ENCODE results near the gene CARD11. TPM values are rescaled to one million over a fixed set of nuclear protein-coding genes. Genes with fewer than 3 reads are reported as not detected.

CARD11 gene
- total and polyA plus RNA-seq, 10 donors: 30.3 to 72.6 (median 48.8) TPM

DNA sequence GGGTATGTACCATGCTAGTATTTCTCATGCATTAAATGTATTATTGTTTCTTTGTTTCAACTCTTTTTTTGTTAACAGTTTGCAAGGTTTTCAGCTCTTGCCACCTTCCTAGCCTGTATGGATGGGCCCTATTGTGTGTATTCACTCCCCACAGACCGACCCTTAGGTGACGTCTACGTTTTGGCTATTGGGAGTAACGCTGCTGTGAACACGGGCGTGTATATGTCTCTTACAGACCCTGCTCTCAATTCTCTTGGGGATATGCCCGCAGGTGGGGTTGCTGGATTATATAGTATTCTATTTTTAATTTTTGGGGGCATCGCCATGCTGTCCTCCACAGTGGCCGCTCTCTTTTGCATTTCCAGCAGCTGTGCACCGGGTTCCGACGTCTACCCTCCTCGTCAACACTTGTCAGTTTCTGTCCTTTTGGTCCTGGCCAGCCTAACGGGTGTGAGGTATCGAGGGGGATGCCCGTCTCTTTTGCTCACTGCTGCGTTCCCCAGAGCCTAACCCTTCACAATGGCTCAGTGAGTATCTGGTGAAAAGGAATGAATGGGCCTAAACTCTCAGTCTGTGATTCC lies 135.5 kb downstream of the CARD11 start:
- peaks cover 0 to 81% (median 48%) of the 10 kb centered on the region in 6 donors for H3K36me3 ChIP-seq
- intact Hi-C loops (cut with DNase I; ENCODE audit: low total_unique reads): no loop called here
- no peak overlapping the region for H3K4me3 ChIP-seq
- peaks cover 0 to under 1% (median 0%) of the 10 kb centered on the region in 7 donors for H3K27me3 ChIP-seq (replicated peaks in 1 of 7)
- no peak for TF ChIP-seq CTCF (IDR thresholded peaks at IDR 0.05 in 8 of 11, conservative IDR thresholded peaks at IDR 0.05 in 3 of 11)
- TF ChIP-seq POLR2A (IDR thresholded peaks at IDR 0.05): no peak
- TF ChIP-seq POLR2AphosphoS5 (IDR thresholded peaks at IDR 0.05): no peak
- peaks cover 0 to 12% (median 8%) of the 10 kb centered on the region in 8 donors for H3K9me3 ChIP-seq
- H3K27ac ChIP-seq: no peak overlapping the region
- WGBS, 5 donors: 69 to 88% (median 80%) methylated on average over 17 of the region's 17 CpGs
- DNase-seq: no peak
- H3K4me1 ChIP-seq: peaks cover 0 to 14% (median 4%) of the 10 kb centered on the region in 6 donors

DNA sequence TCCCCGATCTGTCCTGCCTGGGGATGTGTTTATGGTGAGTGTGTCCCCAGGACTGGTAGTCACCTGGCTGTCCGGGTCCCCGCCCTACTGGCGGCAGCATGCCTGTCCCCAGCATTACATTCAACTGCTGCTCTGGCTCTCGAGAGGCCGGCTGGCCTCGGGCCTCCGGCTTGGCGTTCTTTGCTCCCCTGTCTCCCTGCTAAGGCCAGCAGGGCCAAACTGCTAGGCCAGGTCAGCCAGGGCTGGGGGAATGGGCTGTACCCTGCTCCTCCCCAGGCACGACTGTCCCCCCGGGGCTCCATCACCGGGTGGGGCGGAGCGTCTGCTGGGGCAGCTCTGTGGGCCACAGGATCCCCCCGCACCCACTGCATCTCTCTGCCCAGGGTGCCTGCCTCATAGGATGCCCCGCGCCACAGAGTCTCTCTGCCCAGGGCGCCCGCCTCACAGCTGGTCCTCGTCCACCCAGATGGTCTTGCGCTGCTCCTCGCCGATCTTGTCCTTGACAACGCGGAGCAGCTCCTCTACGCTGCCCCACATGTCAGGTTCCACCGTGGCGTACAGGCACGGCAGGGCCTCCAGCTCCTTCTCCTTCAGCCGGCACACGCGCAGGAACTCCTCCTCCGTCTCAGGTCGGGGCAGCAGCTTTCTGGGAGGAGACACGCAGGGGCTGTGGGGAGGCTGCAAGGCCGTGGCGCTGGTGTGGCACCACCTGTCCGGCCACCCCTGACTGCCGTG lies 137.3 kb downstream of the CARD11 start:
- no peak for DNase-seq
- no peak overlapping the region for H3K27ac ChIP-seq
- H3K36me3 ChIP-seq: peaks cover 0 to 64% (median 39%) of the 10 kb centered on the region in 6 donors
- no peaks in the 10 kb centered on the region for H3K27me3 ChIP-seq (replicated peaks in 1 of 7)
- peaks cover 0 to 30% (median 8%) of the 10 kb centered on the region in 6 donors for H3K4me1 ChIP-seq
- WGBS, 5 donors: 90 to 92% (median 91%) methylated on average over 36 to 39 of the region's 39 CpGs
- H3K9me3 ChIP-seq: peaks cover 0 to 12% (median 8%) of the 10 kb centered on the region in 8 donors
- TF ChIP-seq CTCF (IDR thresholded peaks at IDR 0.05 in 8 of 11, conservative IDR thresholded peaks at IDR 0.05 in 3 of 11) (no peak), POLR2A (IDR thresholded peaks at IDR 0.05) (no peak), POLR2AphosphoS5 (IDR thresholded peaks at IDR 0.05) (peak in 2 of 3 donors; percentile 25 to 60)
- no peak overlapping the region for H3K4me3 ChIP-seq
- intact Hi-C loops (cut with DNase I; ENCODE audit: low total_unique reads): no loop called here

DNA sequence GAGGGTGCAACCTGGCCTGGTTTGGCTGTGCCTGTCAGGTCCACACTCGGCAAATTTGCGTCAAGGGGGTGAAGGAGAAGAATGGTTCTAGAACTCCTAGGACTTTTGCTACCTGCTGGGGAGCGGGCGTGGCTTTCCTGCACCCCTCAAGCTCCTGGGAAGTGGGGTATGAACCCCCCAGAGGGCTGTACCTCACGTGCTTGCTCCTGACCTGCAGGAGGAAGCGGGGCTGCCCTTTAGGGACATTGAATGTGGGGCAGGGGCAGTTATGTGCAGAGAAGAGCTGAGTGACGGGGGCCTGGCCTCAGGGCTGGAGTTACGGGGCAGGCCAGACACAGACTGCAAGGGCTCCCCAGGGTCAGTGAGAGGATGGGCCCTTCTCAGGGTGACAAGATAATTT lies 138.2 kb downstream of the CARD11 start:
- DNase-seq: no peak
- WGBS, 5 donors: 88 to 94% (median 89%) methylated on average over 6 to 8 of the region's 8 CpGs
- Histone ChIP-seq H3K4me3 (no peak overlapping the region), H3K4me1 (peaks cover 0 to 30% (median 8%) of the 10 kb centered on the region in 6 donors), H3K36me3 (peaks cover 0 to 55% (median 36%) of the 10 kb centered on the region in 6 donors), H3K9me3 (peaks cover 0 to 12% (median 8%) of the 10 kb centered on the region in 8 donors), H3K27me3 (replicated peaks in 1 of 7) (no peaks in the 10 kb centered on the region), H3K27ac (no peak overlapping the region)
- no peak for TF ChIP-seq CTCF (IDR thresholded peaks at IDR 0.05 in 8 of 11, conservative IDR thresholded peaks at IDR 0.05 in 3 of 11)
- TF ChIP-seq POLR2AphosphoS5 (IDR thresholded peaks at IDR 0.05): no peak
- no peak for TF ChIP-seq POLR2A (IDR thresholded peaks at IDR 0.05)
- intact Hi-C loops (cut with DNase I; ENCODE audit: low total_unique reads): no loop called here

DNA sequence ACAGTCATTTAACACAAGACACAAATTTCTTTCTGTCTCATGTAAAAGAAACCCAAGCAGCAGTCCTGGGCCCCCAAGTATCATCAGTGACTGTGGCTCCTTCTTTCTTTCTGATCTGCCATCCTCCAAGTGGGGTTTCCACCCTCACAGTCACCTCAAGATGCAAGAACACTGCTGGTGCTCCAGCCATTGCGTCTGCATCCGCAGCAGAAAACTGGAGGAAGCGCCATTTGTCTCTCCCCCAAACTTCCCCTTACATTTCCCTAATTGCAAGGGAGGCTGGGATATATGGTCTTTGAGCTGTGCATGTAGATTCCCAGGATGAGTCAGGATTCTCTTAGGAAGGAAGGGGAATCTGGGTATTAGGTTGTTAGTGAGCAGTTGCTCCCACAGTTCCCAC lies 138.6 kb downstream of the CARD11 start:
- TF ChIP-seq POLR2AphosphoS5 (IDR thresholded peaks at IDR 0.05) (no peak), CTCF (IDR thresholded peaks at IDR 0.05 in 8 of 11, conservative IDR thresholded peaks at IDR 0.05 in 3 of 11) (no peak)
- Histone ChIP-seq H3K27me3 (replicated peaks in 1 of 7) (no peaks in the 10 kb centered on the region), H3K9me3 (peaks cover 0 to 12% (median 8%) of the 10 kb centered on the region in 8 donors), H3K36me3 (peaks cover 0 to 50% (median 33%) of the 10 kb centered on the region in 6 donors), H3K27ac (no peak overlapping the region), H3K4me1 (peaks cover 0 to 30% (median 8%) of the 10 kb centered on the region in 6 donors), H3K4me3 (no peak overlapping the region)
- no peak for DNase-seq
- intact Hi-C loops (cut with DNase I; ENCODE audit: low total_unique reads): no loop called here
- 94 to 100% (median 96%) methylated on average over 3 of the region's 3 CpGs for WGBS, 5 donors

Measured in spleen (tissue), 11 donors.